Ammon's horn (tissue), 1 donor: ENCODE results near the gene MISFA.
"Not testable (repeated sequence)": the region's sequence is repeated elsewhere in the genome, so short reads cannot be mapped to it uniquely, and the experiment has no call there.

ENCODE experiments used
- DNase-seq: peaks from one replicate; pipeline ENCODE4 v3.0.0-alpha.2; 2016; ENCODE audit warnings: low spot score

Gene MISFA

GRCh38 chr11:18599739-18600230 is at the start of gene MISFA:
TSS of gene MISFA (plus strand) at chr11:18599789. CDS start at chr11:18599929, 140 bp downstream.
- DNase-seq, result no peak

- DNase-seq, result no peak
Observed at GRCh38 chr11:18563090-18563730, 36.4 kb upstream of the MISFA start.

- DNase-seq, result no peak
Observed at GRCh38 chr11:18564149-18564548, 35.4 kb upstream of the MISFA start.

GRCh38 chr11:18566406-18566805 is 33.2 kb upstream of the MISFA start:
- no peak for DNase-seq

DNA sequence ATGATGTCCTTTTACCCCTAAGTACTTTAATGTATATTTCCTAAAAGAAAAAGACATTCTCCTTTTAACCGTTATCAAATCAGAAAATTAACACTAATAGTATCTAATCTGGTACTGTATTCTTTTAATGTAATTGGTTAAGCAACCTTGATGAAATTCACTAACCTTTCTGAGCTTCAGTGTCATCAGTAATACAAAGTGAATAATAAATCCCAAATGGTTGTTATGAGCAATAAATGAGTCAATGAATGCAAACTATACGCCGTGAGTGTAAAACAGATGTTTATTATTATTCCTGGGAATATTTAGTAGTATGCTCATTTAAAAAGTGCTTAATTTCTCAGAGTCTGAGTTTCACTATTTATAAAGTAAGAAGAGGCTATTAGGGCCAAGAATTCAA is 32.5 kb upstream of the MISFA start:
- DNase-seq, result no peak

DNA sequence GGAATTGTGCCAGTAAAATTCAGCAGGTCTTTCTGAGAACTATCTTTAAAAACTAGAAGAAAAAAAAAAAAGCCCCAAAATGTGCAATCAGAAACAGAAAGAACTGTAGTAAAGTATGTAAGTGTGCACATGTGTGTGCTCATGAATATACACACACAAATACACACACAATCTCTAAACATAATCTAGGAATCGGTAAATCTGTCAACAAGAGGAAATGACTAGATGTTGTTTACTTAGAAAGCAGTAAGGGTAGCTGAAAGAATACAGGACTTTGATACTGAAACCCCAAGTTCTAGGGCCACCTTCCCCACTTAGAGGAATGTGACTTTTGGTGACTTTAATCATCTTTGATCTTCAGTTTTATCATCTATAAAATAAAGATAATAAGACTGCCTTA is 24.2 kb upstream of the MISFA start:
- no peak for DNase-seq

DNA sequence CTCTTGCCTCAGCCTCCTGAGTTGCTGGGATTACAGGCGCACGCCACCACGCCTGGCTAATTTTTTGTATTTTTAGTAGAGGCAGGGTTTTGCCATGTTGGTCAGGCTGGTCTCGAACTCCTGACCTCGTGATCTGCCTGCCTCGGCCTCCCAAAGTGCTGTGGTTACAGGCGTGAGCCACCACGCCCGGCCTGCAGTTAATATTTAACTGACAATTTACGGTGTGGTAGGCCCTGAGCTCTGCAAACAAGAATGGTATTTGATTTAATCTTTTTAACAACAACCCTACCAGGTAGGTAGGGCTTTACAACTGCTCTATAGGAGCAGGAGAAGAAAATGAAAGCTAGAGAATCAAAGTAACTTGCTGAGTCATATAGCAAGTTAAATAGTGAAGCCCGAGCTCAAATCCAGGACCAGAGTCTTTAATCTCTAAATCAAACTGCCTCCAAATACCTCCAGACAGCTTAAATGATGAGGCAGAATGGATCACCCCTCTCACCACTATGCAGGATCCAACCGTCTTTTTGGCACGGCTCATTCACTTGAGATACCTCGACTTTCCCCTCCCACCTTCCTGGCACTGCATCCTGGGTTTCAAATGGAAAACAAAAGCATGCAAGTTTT is 20.5 kb upstream of the MISFA start:
- no peak for DNase-seq

DNA sequence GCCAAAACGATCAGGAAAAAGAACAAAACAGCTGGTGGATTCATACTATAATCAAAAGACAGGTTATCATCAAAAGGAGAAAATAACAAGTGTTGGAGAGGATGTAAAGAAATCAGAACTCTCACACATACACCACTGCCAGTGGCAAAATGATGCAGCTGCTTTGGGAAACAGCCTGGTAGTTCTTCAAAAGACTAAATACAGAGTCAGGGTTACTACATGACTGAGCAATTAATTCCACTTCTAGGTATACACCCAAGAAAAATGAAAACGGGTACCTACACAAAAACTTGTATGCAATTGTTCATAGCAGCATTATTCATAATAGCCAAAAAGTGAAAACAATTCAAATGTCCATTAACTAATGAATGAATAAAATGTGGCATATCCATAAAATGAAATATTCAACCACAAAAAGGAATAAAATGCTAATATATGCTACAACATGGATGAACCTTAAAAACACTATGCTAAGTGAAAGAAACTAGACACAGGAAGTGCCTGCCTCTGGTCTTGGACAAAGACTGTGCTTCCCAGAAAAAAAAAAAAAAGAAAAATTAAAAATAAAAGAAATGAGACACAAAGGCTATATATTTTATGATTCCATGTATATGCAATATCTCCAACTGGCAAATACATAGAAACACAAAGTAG is 19.3 kb upstream of the MISFA start:
- DNase-seq, result no peak

DNA sequence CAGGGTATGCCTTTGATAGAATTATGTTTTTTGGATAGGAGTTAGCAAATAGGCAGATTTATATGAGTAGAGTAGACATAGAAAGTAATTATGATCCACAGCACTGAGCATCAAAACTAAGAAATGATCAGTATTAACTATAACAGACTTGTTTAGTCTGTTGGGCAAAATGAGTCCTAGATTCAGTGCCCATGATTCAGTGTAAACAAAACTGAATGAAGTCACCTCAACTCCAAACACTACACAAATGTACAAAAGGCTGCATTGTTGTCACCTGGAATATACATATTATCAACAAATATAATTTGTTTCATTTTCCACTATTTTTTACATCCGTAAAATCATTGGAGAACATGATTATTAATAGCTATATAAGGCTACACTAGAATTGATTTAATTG is 17.8 kb upstream of the MISFA start:
- DNase-seq, result no peak

GRCh38 chr11:18588297-18589252 is 11.0 kb upstream of the MISFA start, which contains the start of gene UEVLD:
TSS of gene UEVLD (minus strand) at chr11:18588734. CDS start at chr11:18588654, 80 bp downstream.
- DNase-seq, result peak; percentile 87

DNA sequence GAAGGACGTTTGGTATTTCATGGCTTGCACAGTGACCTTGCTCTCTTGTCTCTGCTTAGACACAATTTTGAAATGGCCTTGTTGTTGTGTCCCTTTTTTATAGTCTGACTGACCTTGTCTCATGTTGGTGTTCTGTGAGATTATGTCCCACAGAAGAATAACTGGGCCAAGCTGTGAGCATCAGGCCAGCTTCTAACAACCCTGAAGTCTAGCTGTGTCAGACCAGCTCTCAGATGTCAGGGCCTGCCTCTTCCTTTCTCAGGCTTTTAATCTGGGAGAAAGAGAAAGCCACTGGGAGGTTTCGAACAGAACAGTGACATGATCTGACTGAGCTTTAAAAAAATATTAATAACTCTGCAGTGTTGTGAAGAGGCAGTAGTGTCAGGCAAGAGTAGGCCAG is 9.0 kb upstream of the MISFA start:
- no peak for DNase-seq

GRCh38 chr11:18594088-18594487 is 5.5 kb upstream of the MISFA start:
- DNase-seq, result not testable (repeated sequence)

DNA sequence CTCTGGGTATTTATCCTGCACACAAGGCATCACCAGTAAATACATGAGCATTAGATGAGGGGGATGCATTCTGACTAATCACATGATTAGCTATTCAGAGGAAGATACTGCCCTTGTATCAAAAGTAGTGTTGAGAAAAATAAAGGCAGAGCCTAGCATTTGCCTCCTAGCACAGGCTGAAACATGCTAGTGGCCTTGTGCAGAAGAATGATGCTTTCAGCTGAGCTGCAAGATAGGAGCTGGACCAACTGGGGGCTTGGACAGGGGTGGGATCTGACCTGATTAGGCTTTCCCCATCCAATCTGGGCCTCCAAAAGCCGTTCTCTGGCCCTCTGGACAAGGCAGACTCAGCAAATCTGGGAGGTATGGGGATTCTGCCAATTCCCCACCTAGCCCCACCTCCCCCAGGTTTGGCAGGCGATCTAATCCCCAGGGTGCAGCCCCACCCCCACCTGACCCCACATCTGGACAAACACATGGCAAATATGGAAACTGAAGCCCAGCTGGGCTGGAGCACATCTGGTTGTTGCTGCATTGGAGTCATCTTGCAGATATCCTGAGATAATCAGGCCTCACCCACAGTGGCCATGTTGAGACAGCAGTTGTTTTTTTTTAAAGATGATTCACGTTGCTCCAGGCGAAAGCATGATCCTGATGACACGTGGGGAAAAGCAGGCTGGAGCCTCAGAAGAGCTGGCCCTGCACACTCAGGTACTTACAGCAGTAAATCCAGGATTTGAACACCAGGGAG is 4.4 kb upstream of the MISFA start:
- no peak for DNase-seq

DNA sequence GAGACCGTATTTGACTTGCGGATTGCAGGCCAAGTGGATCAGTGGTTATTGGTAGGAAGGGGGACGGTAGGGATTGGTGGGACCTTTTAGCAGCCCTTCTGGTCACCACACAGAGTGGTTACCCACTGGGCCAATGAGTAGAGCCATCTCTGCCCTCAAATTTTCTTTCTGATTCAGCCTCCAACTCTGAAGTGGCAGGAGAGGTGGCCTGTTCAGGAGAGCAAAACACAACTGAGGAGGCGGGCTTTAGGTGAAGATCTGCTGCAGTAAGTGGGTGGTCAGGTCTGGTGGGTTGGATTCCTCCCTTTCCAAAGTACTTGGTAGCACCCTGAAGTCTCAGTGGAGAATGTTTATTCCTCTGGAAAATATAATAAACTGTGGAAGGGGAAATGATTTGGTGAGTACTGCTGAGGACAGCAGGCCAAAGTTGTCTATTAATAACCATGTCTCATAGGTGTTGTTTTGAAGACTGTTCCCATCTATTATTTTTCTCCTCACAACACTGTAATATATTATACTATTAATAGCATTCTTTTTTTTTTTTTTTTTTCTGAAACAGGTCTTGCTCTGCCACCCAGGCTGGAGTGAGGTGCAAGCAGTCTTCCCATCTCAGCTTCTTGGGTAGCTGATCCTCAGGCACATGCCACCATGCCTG is 1.5 kb downstream of the MISFA start:
- DNase-seq, result no peak

DNA sequence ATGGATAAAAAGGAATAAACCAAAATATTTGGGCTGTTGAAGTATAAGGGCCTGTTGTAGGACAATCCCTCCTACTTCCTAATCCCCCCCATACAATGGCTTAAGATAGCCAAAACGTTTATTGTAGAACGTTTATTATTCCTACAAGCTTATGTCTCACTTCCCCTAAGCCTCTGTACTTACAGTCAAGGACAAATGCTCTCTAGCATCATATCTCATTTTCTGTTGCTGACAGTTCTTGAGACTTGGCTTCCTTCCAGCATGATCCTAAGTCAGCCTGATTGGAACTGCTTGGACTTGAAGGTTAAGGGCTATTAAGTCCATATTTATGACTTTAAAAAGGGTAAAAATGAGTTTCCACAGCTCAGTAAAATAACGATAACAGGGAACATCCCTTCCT is 8.8 kb downstream of the MISFA start:
- DNase-seq, result no peak

DNA sequence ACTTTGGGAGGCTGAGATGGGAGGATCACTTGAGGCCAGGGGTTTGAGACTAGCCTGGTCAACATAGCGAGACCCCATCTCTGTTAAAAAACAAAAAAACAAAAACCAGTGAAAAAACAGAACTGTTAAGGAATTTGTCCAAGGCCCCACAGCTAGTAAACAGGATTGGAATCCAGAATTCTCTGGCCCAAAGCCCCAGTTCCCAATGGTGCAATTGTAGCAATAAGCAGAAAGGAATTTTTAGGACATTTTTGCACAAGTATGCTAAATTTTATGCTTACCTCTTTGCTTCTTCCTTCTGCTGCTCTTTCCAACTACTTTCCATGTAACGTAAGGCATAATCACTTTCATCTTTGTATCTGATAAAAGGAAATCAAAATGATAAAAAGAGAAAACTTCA is 11.6 kb downstream of the MISFA start:
- DNase-seq, result no peak

GRCh38 chr11:18612394-18612793 is 12.8 kb downstream of the MISFA start:
- DNase-seq, result no peak

GRCh38 chr11:18614667-18615066 is 15.1 kb downstream of the MISFA start:
- no peak for DNase-seq

GRCh38 chr11:18615628-18616392 is 16.2 kb downstream of the MISFA start:
- no peak for DNase-seq
